ENCODE measurements around the gene DCLK1.
"Not testable (repeated sequence)": the region's sequence is repeated elsewhere in the genome, so short reads cannot be mapped to it uniquely, and the experiment has no call there.

The DCLK1 gene

GRCh38 chr13:36108954-36109353 lies 22.2 kb downstream of the DCLK1 start:
- H3K4me3 ChIP-seq (ENCODE audit: low read depth in 1 of 2, low read length in 2 of 2) = no peak overlapping the region
- H3K9me3 ChIP-seq (ENCODE audit: control insufficient read depth in 1 of 2, low read length in 2 of 2) = no peaks in the 10 kb centered on the region
- H3K27me3 ChIP-seq (ENCODE audit: control insufficient read depth in 1 of 2, insufficient read depth in 2 of 2, low read length in 2 of 2) = peaks cover 0 to 4% of the 10 kb centered on the region in 2 donors
- no peaks in the 10 kb centered on the region for H3K4me1 ChIP-seq (ENCODE audit: control insufficient read depth in 1 of 2, insufficient read depth in 2 of 2, low read length in 2 of 2)
- H3K9ac ChIP-seq (ENCODE audit: low read depth in 1 of 2, low read length in 2 of 2) = no peak overlapping the region
- no peak overlapping the region for H3K27ac ChIP-seq (ENCODE audit: low read depth, low read length)
- no peaks in the 10 kb centered on the region for H3K36me3 ChIP-seq (ENCODE audit: control insufficient read depth in 1 of 2, insufficient read depth in 2 of 2, low read length in 2 of 2)

- no peak overlapping the region for H3K4me3 ChIP-seq (ENCODE audit: low read depth in 1 of 2, low read length in 2 of 2)
- no peaks in the 10 kb centered on the region for H3K4me1 ChIP-seq (ENCODE audit: control insufficient read depth in 1 of 2, insufficient read depth in 2 of 2, low read length in 2 of 2)
- H3K9me3 ChIP-seq (ENCODE audit: control insufficient read depth in 1 of 2, low read length in 2 of 2) = no peaks in the 10 kb centered on the region
- no peak overlapping the region for H3K9ac ChIP-seq (ENCODE audit: low read depth in 1 of 2, low read length in 2 of 2)
- H3K36me3 ChIP-seq (ENCODE audit: control insufficient read depth in 1 of 2, insufficient read depth in 2 of 2, low read length in 2 of 2) = no peaks in the 10 kb centered on the region
- H3K27me3 ChIP-seq (ENCODE audit: control insufficient read depth in 1 of 2, insufficient read depth in 2 of 2, low read length in 2 of 2) = peaks cover 0 to 4% of the 10 kb centered on the region in 2 donors
- no peak overlapping the region for H3K27ac ChIP-seq (ENCODE audit: low read depth, low read length)
These were observed 22.8 kb downstream of the DCLK1 start for GRCh38 chr13:36108342-36108741.

- Histone ChIP-seq H3K4me1 (ENCODE audit: control insufficient read depth in 1 of 2, insufficient read depth in 2 of 2, low read length in 2 of 2) (no peaks in the 10 kb centered on the region), H3K9me3 (ENCODE audit: control insufficient read depth in 1 of 2, low read length in 2 of 2) (no peaks in the 10 kb centered on the region), H3K9ac (ENCODE audit: low read depth in 1 of 2, low read length in 2 of 2) (no peak overlapping the region), H3K36me3 (ENCODE audit: control insufficient read depth in 1 of 2, insufficient read depth in 2 of 2, low read length in 2 of 2) (no peaks in the 10 kb centered on the region), H3K27ac (ENCODE audit: low read depth, low read length) (no peak overlapping the region), H3K4me3 (ENCODE audit: low read depth in 1 of 2, low read length in 2 of 2) (no peak overlapping the region), H3K27me3 (ENCODE audit: control insufficient read depth in 1 of 2, insufficient read depth in 2 of 2, low read length in 2 of 2) (peaks cover 0 to 4% of the 10 kb centered on the region in 2 donors)
These were observed 23.7 kb downstream of the DCLK1 start for GRCh38 chr13:36107521-36107920.

GRCh38 chr13:36105726-36106125 lies 25.5 kb downstream of the DCLK1 start:
- no peaks in the 10 kb centered on the region for H3K4me1 ChIP-seq (ENCODE audit: control insufficient read depth in 1 of 2, insufficient read depth in 2 of 2, low read length in 2 of 2)
- H3K27ac ChIP-seq (ENCODE audit: low read depth, low read length) = no peak overlapping the region
- H3K36me3 ChIP-seq (ENCODE audit: control insufficient read depth in 1 of 2, insufficient read depth in 2 of 2, low read length in 2 of 2) = no peaks in the 10 kb centered on the region
- no peak overlapping the region for H3K4me3 ChIP-seq (ENCODE audit: low read depth in 1 of 2, low read length in 2 of 2)
- peaks cover 0 to 4% of the 10 kb centered on the region in 2 donors for H3K27me3 ChIP-seq (ENCODE audit: control insufficient read depth in 1 of 2, insufficient read depth in 2 of 2, low read length in 2 of 2)
- no peak overlapping the region for H3K9ac ChIP-seq (ENCODE audit: low read depth in 1 of 2, low read length in 2 of 2)
- no peaks in the 10 kb centered on the region for H3K9me3 ChIP-seq (ENCODE audit: control insufficient read depth in 1 of 2, low read length in 2 of 2)

- H3K4me3 ChIP-seq (ENCODE audit: low read depth in 1 of 2, low read length in 2 of 2) = no peak overlapping the region
- H3K9ac ChIP-seq (ENCODE audit: low read depth in 1 of 2, low read length in 2 of 2) = no peak overlapping the region
- no peaks in the 10 kb centered on the region for H3K9me3 ChIP-seq (ENCODE audit: control insufficient read depth in 1 of 2, low read length in 2 of 2)
- H3K36me3 ChIP-seq (ENCODE audit: control insufficient read depth in 1 of 2, insufficient read depth in 2 of 2, low read length in 2 of 2) = no peaks in the 10 kb centered on the region
- peaks cover 0 to 4% of the 10 kb centered on the region in 2 donors for H3K27me3 ChIP-seq (ENCODE audit: control insufficient read depth in 1 of 2, insufficient read depth in 2 of 2, low read length in 2 of 2)
- no peak overlapping the region for H3K27ac ChIP-seq (ENCODE audit: low read depth, low read length)
- no peaks in the 10 kb centered on the region for H3K4me1 ChIP-seq (ENCODE audit: control insufficient read depth in 1 of 2, insufficient read depth in 2 of 2, low read length in 2 of 2)
These were observed 28.5 kb downstream of the DCLK1 start for GRCh38 chr13:36102721-36103120.

GRCh38 chr13:36101907-36102306 lies 29.3 kb downstream of the DCLK1 start:
- not testable (repeated sequence) for H3K4me1 ChIP-seq (ENCODE audit: control insufficient read depth in 1 of 2, insufficient read depth in 2 of 2, low read length in 2 of 2); H3K27me3 ChIP-seq (ENCODE audit: control insufficient read depth in 1 of 2, insufficient read depth in 2 of 2, low read length in 2 of 2); H3K27ac ChIP-seq (ENCODE audit: low read depth, low read length); H3K9me3 ChIP-seq (ENCODE audit: control insufficient read depth in 1 of 2, low read length in 2 of 2); H3K4me3 ChIP-seq (ENCODE audit: low read depth in 1 of 2, low read length in 2 of 2); H3K9ac ChIP-seq (ENCODE audit: low read depth in 1 of 2, low read length in 2 of 2); H3K36me3 ChIP-seq (ENCODE audit: control insufficient read depth in 1 of 2, insufficient read depth in 2 of 2, low read length in 2 of 2)

- H3K9me3 ChIP-seq (ENCODE audit: control insufficient read depth in 1 of 2, low read length in 2 of 2) = no peaks in the 10 kb centered on the region
- H3K4me1 ChIP-seq (ENCODE audit: control insufficient read depth in 1 of 2, insufficient read depth in 2 of 2, low read length in 2 of 2) = no peaks in the 10 kb centered on the region
- H3K4me3 ChIP-seq (ENCODE audit: low read depth in 1 of 2, low read length in 2 of 2) = no peak overlapping the region
- H3K36me3 ChIP-seq (ENCODE audit: control insufficient read depth in 1 of 2, insufficient read depth in 2 of 2, low read length in 2 of 2) = no peaks in the 10 kb centered on the region
- H3K9ac ChIP-seq (ENCODE audit: low read depth in 1 of 2, low read length in 2 of 2) = no peak overlapping the region
- peaks cover 0 to 4% of the 10 kb centered on the region in 2 donors for H3K27me3 ChIP-seq (ENCODE audit: control insufficient read depth in 1 of 2, insufficient read depth in 2 of 2, low read length in 2 of 2)
- H3K27ac ChIP-seq (ENCODE audit: low read depth, low read length) = no peak overlapping the region
These were observed 30.0 kb downstream of the DCLK1 start for GRCh38 chr13:36101157-36101556.

GRCh38 chr13:36098080-36098479 lies 33.1 kb downstream of the DCLK1 start:
- Histone ChIP-seq H3K27ac (ENCODE audit: low read depth, low read length) (no peak overlapping the region), H3K9me3 (ENCODE audit: control insufficient read depth in 1 of 2, low read length in 2 of 2) (no peaks in the 10 kb centered on the region), H3K27me3 (ENCODE audit: control insufficient read depth in 1 of 2, insufficient read depth in 2 of 2, low read length in 2 of 2) (no peaks in the 10 kb centered on the region), H3K4me3 (ENCODE audit: low read depth in 1 of 2, low read length in 2 of 2) (no peak overlapping the region), H3K4me1 (ENCODE audit: control insufficient read depth in 1 of 2, insufficient read depth in 2 of 2, low read length in 2 of 2) (no peaks in the 10 kb centered on the region), H3K36me3 (ENCODE audit: control insufficient read depth in 1 of 2, insufficient read depth in 2 of 2, low read length in 2 of 2) (no peaks in the 10 kb centered on the region), H3K9ac (ENCODE audit: low read depth in 1 of 2, low read length in 2 of 2) (no peak overlapping the region)

- H3K9me3 ChIP-seq (ENCODE audit: control insufficient read depth in 1 of 2, low read length in 2 of 2) = no peaks in the 10 kb centered on the region
- no peak overlapping the region for H3K4me3 ChIP-seq (ENCODE audit: low read depth in 1 of 2, low read length in 2 of 2)
- no peak overlapping the region for H3K9ac ChIP-seq (ENCODE audit: low read depth in 1 of 2, low read length in 2 of 2)
- no peaks in the 10 kb centered on the region for H3K4me1 ChIP-seq (ENCODE audit: control insufficient read depth in 1 of 2, insufficient read depth in 2 of 2, low read length in 2 of 2)
- no peaks in the 10 kb centered on the region for H3K27me3 ChIP-seq (ENCODE audit: control insufficient read depth in 1 of 2, insufficient read depth in 2 of 2, low read length in 2 of 2)
- no peaks in the 10 kb centered on the region for H3K36me3 ChIP-seq (ENCODE audit: control insufficient read depth in 1 of 2, insufficient read depth in 2 of 2, low read length in 2 of 2)
- H3K27ac ChIP-seq (ENCODE audit: low read depth, low read length) = no peak overlapping the region
These were observed 34.4 kb downstream of the DCLK1 start for GRCh38 chr13:36096461-36097416.

- Histone ChIP-seq H3K4me3 (ENCODE audit: low read depth in 1 of 2, low read length in 2 of 2) (no peak overlapping the region), H3K9ac (ENCODE audit: low read depth in 1 of 2, low read length in 2 of 2) (no peak overlapping the region), H3K4me1 (ENCODE audit: control insufficient read depth in 1 of 2, insufficient read depth in 2 of 2, low read length in 2 of 2) (no peaks in the 10 kb centered on the region), H3K9me3 (ENCODE audit: control insufficient read depth in 1 of 2, low read length in 2 of 2) (no peaks in the 10 kb centered on the region), H3K36me3 (ENCODE audit: control insufficient read depth in 1 of 2, insufficient read depth in 2 of 2, low read length in 2 of 2) (no peaks in the 10 kb centered on the region), H3K27ac (ENCODE audit: low read depth, low read length) (no peak overlapping the region), H3K27me3 (ENCODE audit: control insufficient read depth in 1 of 2, insufficient read depth in 2 of 2, low read length in 2 of 2) (no peaks in the 10 kb centered on the region)
These were observed 36.7 kb downstream of the DCLK1 start for GRCh38 chr13:36094478-36094877.
